K562 (cell line): ENCODE measurements around the gene PLG. TPM values are rescaled to one million over a fixed set of nuclear protein-coding genes. Genes with fewer than 3 reads are reported as not detected.

Experiments used
- ARID3A ChIP-seq: IDR thresholded peaks from 2 replicates; pipeline ENCODE4 v1.6.1; 2012; ENCODE audit warnings: low read depth, low read length, improper control_type of control experiment, borderline replicate concordance
- CHAMP1 ChIP-seq: fragments of 450-650 bp; IDR thresholded peaks from 2 replicates; pipeline ENCODE4 v1.6.1; 2016; ENCODE audit warnings: mild to moderate bottlenecking
- DACH1 ChIP-seq: fragments of 450-650 bp; IDR thresholded peaks from 2 replicates; pipeline ENCODE4 v1.6.1; 2018; ENCODE audit not compliant: partially characterized antibody
- DPF2 ChIP-seq: fragments of 450-650 bp; IDR thresholded peaks from 2 replicates; pipeline ENCODE4 v1.6.1; 2016
- FOS ChIP-seq: IDR thresholded peaks from 3 replicates; pipeline ENCODE4 v1.6.1; 2011; ENCODE audit not compliant: insufficient read length; ENCODE audit errors: extremely low read depth
- HMGN3 ChIP-seq: IDR thresholded peaks from 2 replicates; pipeline ENCODE4 v1.6.1; 2011; ENCODE audit warnings: borderline replicate concordance, low read depth, mild to moderate bottlenecking, mixed read lengths, low read length; ENCODE audit not compliant: insufficient read length; ENCODE audit errors: extremely low read depth
- NCOR1 ChIP-seq: fragments of 450-650 bp; IDR thresholded peaks from 2 replicates; pipeline ENCODE4 v1.6.1; 2016; ENCODE audit warnings: mild to moderate bottlenecking, moderate library complexity
- NFYB ChIP-seq: IDR thresholded peaks from 2 replicates; pipeline ENCODE4 v1.6.1; 2011; ENCODE audit warnings: mild to moderate bottlenecking, moderate library complexity; ENCODE audit not compliant: insufficient read length; ENCODE audit errors: extremely low read depth
- NR2C1 ChIP-seq, 2 experiments: fragments of 450-650 bp; IDR thresholded peaks; 2 replicates each; pipeline ENCODE4 v1.6.1; 2017; ENCODE audit warnings: mild to moderate bottlenecking in 2 of 2, antibody characterized with exemption in 1 of 2, inconsistent platforms in 1 of 2, missing compliant biosample characterization in 1 of 2, missing genetic modification characterization in 1 of 2
- RAD51 ChIP-seq: fragments of 450-650 bp; IDR thresholded peaks from 2 replicates; pipeline ENCODE4 v1.7.1; 2016; ENCODE audit warnings: low read depth, mild to moderate bottlenecking, borderline replicate concordance
- RB1 ChIP-seq: fragments of 450-650 bp; IDR thresholded peaks from 2 replicates; pipeline ENCODE4 v1.6.1; 2017; ENCODE audit warnings: low read depth, mild to moderate bottlenecking
- TCF15 ChIP-seq: fragments of 250-450 bp; sonication (Bioruptor Pico); IDR thresholded peaks from 2 replicates; pipeline ENCODE4 v1.8.0; 2022; ENCODE audit warnings: moderate library complexity, mild to moderate bottlenecking, inconsistent platforms
- TCF3 ChIP-seq: sonication (generic); formaldehyde crosslinking; IDR thresholded peaks from 2 replicates; pipeline ENCODE4 v1.4.0; 2020; ENCODE audit warnings: mild to moderate bottlenecking, missing genetic modification reagents
- TEAD2 ChIP-seq: fragments of 450-650 bp; IDR thresholded peaks from 2 replicates; pipeline ENCODE4 v1.6.1; 2016; ENCODE audit warnings: missing genetic modification characterization, control low read depth, missing compliant biosample characterization
- ZBTB5 ChIP-seq: fragments of 450-650 bp; IDR thresholded peaks from 2 replicates; pipeline ENCODE4 v1.6.1; 2017; ENCODE audit warnings: antibody characterized with exemption
- ZBTB8A ChIP-seq: fragments of 450-650 bp; IDR thresholded peaks from 2 replicates; pipeline ENCODE4 v1.6.1; 2018; ENCODE audit warnings: mild to moderate bottlenecking, moderate library complexity; ENCODE audit not compliant: partially characterized antibody
- ZFP30 ChIP-seq: fragments of 250-450 bp; sonication (Bioruptor Pico); IDR thresholded peaks from 2 replicates; pipeline ENCODE4 v1.8.0; 2022; ENCODE audit warnings: moderate library complexity, mild to moderate bottlenecking, inconsistent platforms, borderline replicate concordance
- ZNF133 ChIP-seq: fragments of 250-450 bp; sonication (Bioruptor Pico); IDR thresholded peaks from 2 replicates; pipeline ENCODE4 v1.4.0; 2020; ENCODE audit warnings: mild to moderate bottlenecking
- ZNF655 ChIP-seq: fragments of 250-450 bp; sonication (Bioruptor Pico); IDR thresholded peaks from 2 replicates; pipeline ENCODE4 v1.5.0; 2021
- ZNF699 ChIP-seq: fragments of 250-450 bp; sonication (Bioruptor Pico); IDR thresholded peaks from 2 replicates; pipeline ENCODE4 v1.8.0; 2021; ENCODE audit warnings: mild to moderate bottlenecking, moderate library complexity; ENCODE audit not compliant: insufficient replicate concordance
- ZNF707 ChIP-seq: fragments of 250-450 bp; sonication (Bioruptor Pico); conservative IDR thresholded peaks from 2 replicates; pipeline ENCODE4 v1.8.0; 2022; ENCODE audit warnings: inconsistent platforms, mild to moderate bottlenecking, moderate library complexity
- ZNF778 ChIP-seq: fragments of 450-650 bp; formaldehyde crosslinking; IDR thresholded peaks from 2 replicates; pipeline ENCODE4 v1.4.0; 2020; ENCODE audit warnings: mild to moderate bottlenecking, moderate library complexity
- polyA plus RNA-seq, 8 experiments: library from polyadenylated mRNA; depleted of rRNA in 4 of 8; stranded (reverse) in 5 of 8; unstranded in 3 of 8; fragments of >200 nt; fragmentation: Nextera tagmentation in 2 of 8; fragmentation: Illumina TruSeq in 1 of 8; extraction: Ambion mirVana in 2 of 8; extraction: Trizol in 1 of 8; gene quantifications; 2 replicates each; pipeline versions ENCODE4 v1.2.1 to v1.2.3, GENCODE V29; 2011 to 2014; ENCODE audit warnings: inconsistent platforms in 1 of 8, missing spikeins in 1 of 8
- total RNA-seq, 7 experiments: library from RNA; depleted of rRNA in 6 of 7; stranded (reverse); fragments of >200 nt in 6 of 7; fragmentation: Illumina TruSeq in 2 of 7; extraction: Trizol in 2 of 7; gene quantifications; 2 replicates each; pipeline versions ENCODE4 v1.2.1 to v1.2.3, GENCODE V29; 2011 to 2021; ENCODE audit warnings: low replicate concordance in 1 of 7

PLG gene
- total and polyA plus RNA-seq, 9 of the 15 experiments (the other 6 are each of a cell fraction or from before 2014, with no cell fraction given) = 0.64 TPM; not detected in 8

GRCh38 chr6:160791981-160792418 is 90.0 kb downstream of the PLG start (continued):
- no peak for TF ChIP-seq HMGN3
- no peak for TF ChIP-seq ZNF699 (CRISPR knock-in tag)
- peak; percentile 57 for TF ChIP-seq NCOR1
- TF ChIP-seq ZNF707 = no peak
- TF ChIP-seq ZBTB5 = no peak
- TF ChIP-seq FOS = no peak
- no peak for TF ChIP-seq RB1
- TF ChIP-seq TCF15 (CRISPR knock-in tag) = no peak
- no peak for TF ChIP-seq NFYB
- TF ChIP-seq ZBTB8A = no peak
- TF ChIP-seq ZNF778 (CRISPR knock-in tag) = no peak
- no peak for TF ChIP-seq NR2C1 (IDR thresholded peaks at IDR 0.05)
- no peak for TF ChIP-seq NR2C1 (tag; IDR thresholded peaks at IDR 0.05)
- 0 out of 2 replicates have a peak, but pooled peaks have one; percentile 26 for TF ChIP-seq TCF3 (CRISPR knock-in tag)
- no peak for TF ChIP-seq ZNF133 (CRISPR knock-in tag)
- TF ChIP-seq ZFP30 = no peak
- no peak for TF ChIP-seq TEAD2
- peak; percentile 70 for TF ChIP-seq DPF2
- no peak for TF ChIP-seq ZNF655
- TF ChIP-seq DACH1 = peak; percentile 24
- TF ChIP-seq RAD51 = no peak
- TF ChIP-seq CHAMP1 = peak; percentile 49; the same call in 1 of the 2 replicates
- TF ChIP-seq ARID3A = no peak
